HG03457 (cell line): Measurements from ENCODE around the gene TMEM106C.
"Not testable (repeated sequence)": the region's sequence is repeated elsewhere in the genome, so short reads cannot be mapped to it uniquely, and the experiment has no call there.

ENCODE experiments used
- ATAC-seq: cut with Tn5 transposase; IDR thresholded peaks from one replicate; pipeline ENCODE4 v1.9.1; 2021; ENCODE audit warnings: moderate number of reproducible peaks; ENCODE audit not compliant: unreplicated experiment

The TMEM106C gene

GRCh38 chr12:47947341-47947740 lies 16.1 kb upstream of the TMEM106C start:
- ATAC-seq, result no peak

GRCh38 chr12:47949441-47950341 lies 13.7 kb upstream of the TMEM106C start:
- no peak for ATAC-seq

GRCh38 chr12:47950856-47951468 lies 12.4 kb upstream of the TMEM106C start:
- ATAC-seq, result no peak

GRCh38 chr12:47954058-47954457 lies 9.3 kb upstream of the TMEM106C start:
- ATAC-seq, result no peak

GRCh38 chr12:47954467-47955045 lies 8.8 kb upstream of the TMEM106C start:
- no peak for ATAC-seq

GRCh38 chr12:47955059-47955458 lies 8.3 kb upstream of the TMEM106C start:
- ATAC-seq, result no peak

GRCh38 chr12:47957671-47958070 lies 5.7 kb upstream of the TMEM106C start:
- ATAC-seq, result not testable (repeated sequence)

GRCh38 chr12:47962198-47962597 lies 1.2 kb upstream of the TMEM106C start:
- no peak for ATAC-seq

GRCh38 chr12:47964106-47964728 lies 821 bp downstream of the TMEM106C start:
- no peak for ATAC-seq

GRCh38 chr12:47965581-47965980 lies 2.2 kb downstream of the TMEM106C start:
- ATAC-seq, result no peak

- ATAC-seq, result no peak
Measured at GRCh38 chr12:47967461-47968321, 4.3 kb downstream of the TMEM106C start.

- no peak for ATAC-seq
Measured at GRCh38 chr12:47969845-47970244, 6.4 kb downstream of the TMEM106C start.

GRCh38 chr12:47970843-47971242 lies 7.4 kb downstream of the TMEM106C start:
- ATAC-seq, result no peak

- ATAC-seq, result no peak
Measured at GRCh38 chr12:47972895-47973294, 9.5 kb downstream of the TMEM106C start.

- no peak for ATAC-seq
Measured at GRCh38 chr12:47973870-47974269, 10.5 kb downstream of the TMEM106C start.

GRCh38 chr12:47975036-47975620 lies 11.7 kb downstream of the TMEM106C start:
- ATAC-seq, result no peak

GRCh38 chr12:47975816-47976215 lies 12.4 kb downstream of the TMEM106C start:
- ATAC-seq, result no peak

GRCh38 chr12:47977046-47977771 lies 13.8 kb downstream of the TMEM106C start:
- no peak for ATAC-seq

GRCh38 chr12:47977772-47978597 lies 14.6 kb downstream of the TMEM106C start:
- no peak for ATAC-seq
